DND-41 (cell line): ENCODE measurements around the gene CASP7.

Experiments used
- ATAC-seq: fragments of 200-7000 bp; cut with Tn5 transposase; 3 replicates; pipeline ENCODE4 v1.9.1; 2021; ENCODE audit warnings: low read depth; ENCODE audit not compliant: insufficient read depth
- DNase-seq: peaks from one replicate; pipeline ENCODE4 v3.0.0-alpha.2; 2020
- H2AFZ ChIP-seq: 2 replicates; pipeline ENCODE4 v1.6.0; 2012; ENCODE audit warnings: low read depth, low read length
- H3K27ac ChIP-seq: 2 replicates; pipeline ENCODE4 v1.5.1; 2012; ENCODE audit warnings: low read length, inconsistent platforms
- H3K27me3 ChIP-seq: fragments of 200-600 bp; sonication (generic); 2 replicates; pipeline ENCODE4 v1.6.0; 2012; ENCODE audit warnings: low read length, mild to moderate bottlenecking, inconsistent platforms; ENCODE audit not compliant: insufficient read depth, poor library complexity
- H3K36me3 ChIP-seq: 2 replicates; pipeline ENCODE4 v1.5.1; 2012; ENCODE audit warnings: low read length, inconsistent platforms; ENCODE audit not compliant: insufficient read depth
- H3K4me1 ChIP-seq: 2 replicates; pipeline ENCODE4 v1.5.1; 2012; ENCODE audit warnings: mild to moderate bottlenecking, low read length; ENCODE audit not compliant: insufficient read depth
- H3K4me2 ChIP-seq: 2 replicates; pipeline ENCODE4 v1.6.0; 2012; ENCODE audit warnings: mild to moderate bottlenecking, moderate library complexity, low read length, inconsistent platforms; ENCODE audit not compliant: insufficient read depth
- H3K4me3 ChIP-seq, 2 experiments: fragments of 200-600 bp in 1 of 2; shearing (Covaris generic) in 1 of 2; 2 replicates each; pipeline ENCODE4 v1.5.1; 2012 to 2016; ENCODE audit warnings: inconsistent platforms in 2 of 2, low read length in 2 of 2, mild to moderate bottlenecking in 2 of 2, low read depth in 1 of 2, moderate library complexity in 1 of 2
- H3K79me2 ChIP-seq: 2 replicates; pipeline ENCODE4 v1.6.0; 2012; ENCODE audit warnings: low read length, inconsistent platforms; ENCODE audit not compliant: insufficient read depth
- H3K9ac ChIP-seq: 2 replicates; pipeline ENCODE4 v1.6.0; 2012; ENCODE audit warnings: low read depth, mild to moderate bottlenecking, inconsistent platforms, low read length, moderate library complexity
- H3K9me3 ChIP-seq: 2 replicates; pipeline ENCODE4 v1.5.1; 2012; ENCODE audit warnings: low read length, moderate library complexity, mild to moderate bottlenecking, inconsistent platforms; ENCODE audit not compliant: insufficient read depth, severe bottlenecking
- H4K20me1 ChIP-seq: 2 replicates; pipeline ENCODE4 v1.6.0; 2012; ENCODE audit warnings: low read length; ENCODE audit not compliant: insufficient read depth
- EZH2 ChIP-seq: IDR thresholded peaks from 3 replicates; pipeline ENCODE4 v1.6.1; 2012; ENCODE audit warnings: borderline replicate concordance, low read depth, mild to moderate bottlenecking, moderate library complexity, low read length, inconsistent platforms; ENCODE audit not compliant: severe bottlenecking
- TF ChIP-seq, protein P1 (sequence below): IDR thresholded peaks from 2 replicates; pipeline ENCODE4 v1.5.1; 2012; ENCODE audit warnings: borderline replicate concordance, low read length, moderate library complexity, mild to moderate bottlenecking; ENCODE audit not compliant: poor library complexity, severe bottlenecking; ENCODE audit errors: extremely low read depth

CASP7 gene

GRCh38 chr10:113666682-113667252, 12.9 kb upstream of the CASP7 start:
- H3K27me3 ChIP-seq = no peaks in the 10 kb centered on the region
- peak; percentile 26 for DNase-seq
- no peaks in the 10 kb centered on the region for H3K79me2 ChIP-seq
- TF ChIP-seq, protein P1, sequence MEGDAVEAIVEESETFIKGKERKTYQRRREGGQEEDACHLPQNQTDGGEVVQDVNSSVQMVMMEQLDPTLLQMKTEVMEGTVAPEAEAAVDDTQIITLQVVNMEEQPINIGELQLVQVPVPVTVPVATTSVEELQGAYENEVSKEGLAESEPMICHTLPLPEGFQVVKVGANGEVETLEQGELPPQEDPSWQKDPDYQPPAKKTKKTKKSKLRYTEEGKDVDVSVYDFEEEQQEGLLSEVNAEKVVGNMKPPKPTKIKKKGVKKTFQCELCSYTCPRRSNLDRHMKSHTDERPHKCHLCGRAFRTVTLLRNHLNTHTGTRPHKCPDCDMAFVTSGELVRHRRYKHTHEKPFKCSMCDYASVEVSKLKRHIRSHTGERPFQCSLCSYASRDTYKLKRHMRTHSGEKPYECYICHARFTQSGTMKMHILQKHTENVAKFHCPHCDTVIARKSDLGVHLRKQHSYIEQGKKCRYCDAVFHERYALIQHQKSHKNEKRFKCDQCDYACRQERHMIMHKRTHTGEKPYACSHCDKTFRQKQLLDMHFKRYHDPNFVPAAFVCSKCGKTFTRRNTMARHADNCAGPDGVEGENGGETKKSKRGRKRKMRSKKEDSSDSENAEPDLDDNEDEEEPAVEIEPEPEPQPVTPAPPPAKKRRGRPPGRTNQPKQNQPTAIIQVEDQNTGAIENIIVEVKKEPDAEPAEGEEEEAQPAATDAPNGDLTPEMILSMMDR = no peak
- TF ChIP-seq EZH2 = no peak
- no peak overlapping the region for H2AFZ ChIP-seq
- H3K4me1 ChIP-seq = peaks cover 4% of the 10 kb centered on the region; the same call in 1 of the 2 replicates
- no peak overlapping the region for H3K4me3 ChIP-seq
- H3K36me3 ChIP-seq = no peaks in the 10 kb centered on the region
- no peaks in the 10 kb centered on the region for H3K9me3 ChIP-seq
- H3K27ac ChIP-seq = no peak overlapping the region
- no peak overlapping the region for H3K4me2 ChIP-seq
- no peak overlapping the region for H3K9ac ChIP-seq
- no peaks in the 10 kb centered on the region for H4K20me1 ChIP-seq
- peak; percentile 80 for ATAC-seq

DNA sequence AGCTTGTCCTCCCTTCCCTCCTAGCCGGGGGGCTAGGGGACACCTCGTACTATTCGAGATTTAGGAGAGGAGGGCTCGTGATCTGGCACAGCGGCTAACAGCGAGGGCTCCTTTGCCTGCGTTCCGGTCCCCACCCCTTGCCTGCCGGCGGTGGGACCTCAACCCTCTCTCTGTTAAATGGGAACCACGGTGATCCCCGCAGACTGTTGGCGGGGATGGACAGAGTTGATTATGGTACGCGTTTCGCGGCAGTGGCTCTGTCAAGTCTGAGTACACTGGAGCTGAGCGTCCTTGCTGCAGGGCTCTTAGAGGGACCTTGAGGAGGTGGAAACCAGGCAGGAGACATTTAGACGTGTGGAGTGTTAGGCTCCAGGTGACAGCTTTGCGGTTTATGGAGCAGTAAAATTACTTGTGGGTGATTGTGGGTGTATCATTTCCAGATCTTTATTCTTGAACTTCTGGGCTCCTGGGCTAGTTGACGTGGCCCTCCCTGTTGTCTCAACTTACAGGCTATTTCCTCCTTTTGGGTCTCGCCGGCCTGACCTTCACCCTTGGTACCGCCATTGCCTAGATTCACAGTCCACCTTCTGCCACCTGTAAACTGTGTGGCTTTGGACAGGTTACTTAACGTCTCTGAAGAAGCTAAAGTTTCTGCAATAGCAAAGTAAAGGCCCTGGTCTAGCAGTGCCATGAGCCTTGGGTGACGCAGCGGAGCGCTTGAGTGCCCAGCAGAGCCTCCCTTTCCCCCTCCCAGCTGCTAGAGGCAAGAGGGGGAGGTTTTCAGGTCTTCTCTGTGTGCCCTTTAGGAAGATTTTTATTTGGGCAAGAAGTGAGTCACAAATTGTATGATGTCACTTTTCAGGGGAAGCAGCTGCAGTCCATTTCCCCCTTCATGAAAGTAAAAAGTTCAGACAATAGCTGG, 739 bp downstream of the CASP7 start:
- H4K20me1 ChIP-seq = peaks cover 15% of the 10 kb centered on the region; the same call in 1 of the 2 replicates
- peak overlapping the region; percentile 99 for H3K4me2 ChIP-seq
- H3K27ac ChIP-seq = peak overlapping the region; percentile 93
- H3K4me3 ChIP-seq = peak overlapping the region; percentile 75 to 85
- peak overlapping the region; percentile 97 for H3K9ac ChIP-seq
- peaks cover 56% of the 10 kb centered on the region for H3K79me2 ChIP-seq
- peak overlapping the region; percentile 81 for H2AFZ ChIP-seq
- peaks cover 30% of the 10 kb centered on the region for H3K4me1 ChIP-seq
- no peaks in the 10 kb centered on the region for H3K9me3 ChIP-seq
- DNase-seq (peak; percentile 51), ATAC-seq (no peak; the same call in 1 of the 3 replicates)
- peaks cover 6% of the 10 kb centered on the region; the same call in 1 of the 2 replicates for H3K36me3 ChIP-seq
- no peak for TF ChIP-seq EZH2
- TF ChIP-seq, protein P1 = no peak
- H3K27me3 ChIP-seq = no peaks in the 10 kb centered on the region

DNA sequence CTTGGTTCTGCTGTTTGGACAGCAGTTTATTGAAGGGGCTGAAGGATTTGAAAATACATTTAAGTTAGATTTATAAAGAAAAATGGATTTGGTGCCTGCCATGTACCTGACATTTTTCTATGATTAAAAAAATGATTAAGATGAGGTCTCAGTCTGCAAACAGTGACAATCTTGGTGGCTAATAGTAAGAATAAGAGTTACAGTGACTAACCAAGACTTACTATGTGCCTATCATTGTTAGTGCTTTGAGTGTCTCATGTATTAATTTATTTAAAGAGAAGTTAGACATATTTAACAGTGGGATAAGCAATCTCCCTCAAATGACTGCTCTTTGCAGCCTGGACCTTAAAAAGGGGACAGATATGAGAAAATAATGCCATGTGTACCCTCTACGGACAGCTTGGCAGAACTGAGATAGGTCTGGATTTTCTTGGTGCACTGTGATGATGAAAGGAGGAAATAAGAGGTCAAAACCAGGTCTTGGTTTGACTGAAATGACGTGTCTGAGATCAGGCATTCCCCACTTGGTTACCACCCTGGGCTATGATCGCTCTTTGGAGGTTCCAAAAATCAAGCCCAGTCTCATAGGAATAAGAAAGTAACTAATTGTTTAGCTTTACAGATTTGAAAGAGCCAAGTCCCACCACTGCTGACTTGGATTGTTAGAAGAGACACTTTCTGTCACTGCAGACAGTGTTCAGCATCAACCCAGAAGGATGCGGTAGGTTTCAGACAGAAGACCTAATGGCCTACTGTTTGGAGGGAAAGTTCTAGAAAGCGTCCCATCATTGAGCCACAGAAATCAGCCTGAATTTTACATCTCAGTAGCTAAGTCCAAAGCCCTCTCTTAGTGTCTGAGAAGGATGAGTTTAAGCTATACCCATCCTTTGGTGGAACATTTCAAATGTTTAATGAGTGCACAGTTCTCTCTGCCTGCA, 2.1 kb downstream of the CASP7 start:
- ATAC-seq (no peak), DNase-seq (no peak)
- Histone ChIP-seq H3K27me3 (no peaks in the 10 kb centered on the region), H3K36me3 (peaks cover 6% of the 10 kb centered on the region; the same call in 1 of the 2 replicates), H3K27ac (no peak overlapping the region), H3K4me1 (peaks cover 30% of the 10 kb centered on the region), H3K9ac (no peak overlapping the region), H3K4me3 (peak overlapping the region in 1 of 2 experiments; percentile 85; a peak in 1 of 4 replicates), H3K4me2 (peak overlapping the region; percentile 99; the same call in 1 of the 2 replicates), H3K79me2 (peaks cover 69% of the 10 kb centered on the region), H4K20me1 (peaks cover 15% of the 10 kb centered on the region; the same call in 1 of the 2 replicates), H3K9me3 (peaks cover 9% of the 10 kb centered on the region), H2AFZ (no peak overlapping the region)
- no peak for TF ChIP-seq EZH2
- TF ChIP-seq, protein P1 = no peak
